ENCODE results near the gene CPNE5.

CPNE5 gene

GRCh38 chr6:36805096-36805797, 34.0 kb downstream of the CPNE5 start:
- no peaks in the 10 kb centered on the region for H3K9me3 ChIP-seq (ENCODE audit: control insufficient read depth, low read length)
- peaks cover 23% of the 10 kb centered on the region for H3K4me1 ChIP-seq (ENCODE audit: control insufficient read depth, insufficient read depth, low read length)
- 50 to 52% methylated on average over 7 of the region's 7 CpGs for WGBS, 2 experiments
- H3K27ac ChIP-seq (ENCODE audit: insufficient read depth, low read depth, low read length, poor library complexity, severe bottlenecking): no peak overlapping the region
- H3K27me3 ChIP-seq (ENCODE audit: control insufficient read depth, insufficient read depth, low read length, poor library complexity, severe bottlenecking): no peaks in the 10 kb centered on the region
- no peak overlapping the region for H3K4me3 ChIP-seq (ENCODE audit: insufficient read depth, low read depth, low read length)
- no peaks in the 10 kb centered on the region for H3K36me3 ChIP-seq (ENCODE audit: control insufficient read depth, insufficient read depth, low read length)

- no peaks in the 10 kb centered on the region for H3K9me3 ChIP-seq (ENCODE audit: control insufficient read depth, low read length)
- no peak overlapping the region for H3K27ac ChIP-seq (ENCODE audit: insufficient read depth, low read depth, low read length, poor library complexity, severe bottlenecking)
- H3K27me3 ChIP-seq (ENCODE audit: control insufficient read depth, insufficient read depth, low read length, poor library complexity, severe bottlenecking): no peaks in the 10 kb centered on the region
- no peaks in the 10 kb centered on the region for H3K36me3 ChIP-seq (ENCODE audit: control insufficient read depth, insufficient read depth, low read length)
- H3K4me1 ChIP-seq (ENCODE audit: control insufficient read depth, insufficient read depth, low read length): peaks cover 23% of the 10 kb centered on the region
- WGBS, 2 experiments: 50 to 54% methylated on average over 3 of the region's 3 CpGs
- H3K4me3 ChIP-seq (ENCODE audit: insufficient read depth, low read depth, low read length): no peak overlapping the region
Observed at GRCh38 chr6:36804563-36804962, 34.7 kb downstream of the CPNE5 start.

- H3K36me3 ChIP-seq (ENCODE audit: control insufficient read depth, insufficient read depth, low read length): no peaks in the 10 kb centered on the region
- H3K27me3 ChIP-seq (ENCODE audit: control insufficient read depth, insufficient read depth, low read length, poor library complexity, severe bottlenecking): no peaks in the 10 kb centered on the region
- no peak overlapping the region for H3K27ac ChIP-seq (ENCODE audit: insufficient read depth, low read depth, low read length, poor library complexity, severe bottlenecking)
- no peaks in the 10 kb centered on the region for H3K9me3 ChIP-seq (ENCODE audit: control insufficient read depth, low read length)
- 85 to 100% methylated on average over 1 of the region's 1 CpG for WGBS, 2 experiments
- no peak overlapping the region for H3K4me3 ChIP-seq (ENCODE audit: insufficient read depth, low read depth, low read length)
- H3K4me1 ChIP-seq (ENCODE audit: control insufficient read depth, insufficient read depth, low read length): peaks cover 21% of the 10 kb centered on the region
Observed at GRCh38 chr6:36803908-36804307, 35.3 kb downstream of the CPNE5 start.

GRCh38 chr6:36803482-36803881, 35.8 kb downstream of the CPNE5 start:
- WGBS, 2 experiments: 99 to 100% methylated on average over 5 to 6 of the region's 6 CpGs
- no peaks in the 10 kb centered on the region for H3K36me3 ChIP-seq (ENCODE audit: control insufficient read depth, insufficient read depth, low read length)
- no peak overlapping the region for H3K4me3 ChIP-seq (ENCODE audit: insufficient read depth, low read depth, low read length)
- no peaks in the 10 kb centered on the region for H3K27me3 ChIP-seq (ENCODE audit: control insufficient read depth, insufficient read depth, low read length, poor library complexity, severe bottlenecking)
- peaks cover 21% of the 10 kb centered on the region for H3K4me1 ChIP-seq (ENCODE audit: control insufficient read depth, insufficient read depth, low read length)
- H3K27ac ChIP-seq (ENCODE audit: insufficient read depth, low read depth, low read length, poor library complexity, severe bottlenecking): no peak overlapping the region
- H3K9me3 ChIP-seq (ENCODE audit: control insufficient read depth, low read length): no peaks in the 10 kb centered on the region

- no peak overlapping the region for H3K27ac ChIP-seq (ENCODE audit: insufficient read depth, low read depth, low read length, poor library complexity, severe bottlenecking)
- peaks cover 14% of the 10 kb centered on the region for H3K4me1 ChIP-seq (ENCODE audit: control insufficient read depth, insufficient read depth, low read length)
- no peaks in the 10 kb centered on the region for H3K27me3 ChIP-seq (ENCODE audit: control insufficient read depth, insufficient read depth, low read length, poor library complexity, severe bottlenecking)
- no peak overlapping the region for H3K4me3 ChIP-seq (ENCODE audit: insufficient read depth, low read depth, low read length)
- no peaks in the 10 kb centered on the region for H3K9me3 ChIP-seq (ENCODE audit: control insufficient read depth, low read length)
- WGBS, 2 experiments: 88 to 90% methylated on average over 10 of the region's 10 CpGs
- no peaks in the 10 kb centered on the region for H3K36me3 ChIP-seq (ENCODE audit: control insufficient read depth, insufficient read depth, low read length)
Observed at GRCh38 chr6:36800223-36801076, 38.8 kb downstream of the CPNE5 start.

- 89% methylated on average over 3 of the region's 3 CpGs for WGBS, 2 experiments
- peaks cover 8% of the 10 kb centered on the region for H3K4me1 ChIP-seq (ENCODE audit: control insufficient read depth, insufficient read depth, low read length)
- H3K27me3 ChIP-seq (ENCODE audit: control insufficient read depth, insufficient read depth, low read length, poor library complexity, severe bottlenecking): no peaks in the 10 kb centered on the region
- no peak overlapping the region for H3K4me3 ChIP-seq (ENCODE audit: insufficient read depth, low read depth, low read length)
- H3K27ac ChIP-seq (ENCODE audit: insufficient read depth, low read depth, low read length, poor library complexity, severe bottlenecking): no peak overlapping the region
- H3K36me3 ChIP-seq (ENCODE audit: control insufficient read depth, insufficient read depth, low read length): no peaks in the 10 kb centered on the region
- H3K9me3 ChIP-seq (ENCODE audit: control insufficient read depth, low read length): no peaks in the 10 kb centered on the region
Observed at GRCh38 chr6:36798852-36799251, 40.4 kb downstream of the CPNE5 start.

- WGBS, 2 experiments: 90 to 100% methylated on average over 1 of the region's 1 CpG
Observed at GRCh38 chr6:36797653-36798052, 41.6 kb downstream of the CPNE5 start.

GRCh38 chr6:36797055-36797454, 42.2 kb downstream of the CPNE5 start:
- Histone ChIP-seq H3K27ac (ENCODE audit: insufficient read depth, low read depth, low read length, poor library complexity, severe bottlenecking) (no peak overlapping the region), H3K4me3 (ENCODE audit: insufficient read depth, low read depth, low read length) (no peak overlapping the region), H3K9me3 (ENCODE audit: control insufficient read depth, low read length) (no peaks in the 10 kb centered on the region), H3K27me3 (ENCODE audit: control insufficient read depth, insufficient read depth, low read length, poor library complexity, severe bottlenecking) (no peaks in the 10 kb centered on the region), H3K36me3 (ENCODE audit: control insufficient read depth, insufficient read depth, low read length) (no peaks in the 10 kb centered on the region), H3K4me1 (ENCODE audit: control insufficient read depth, insufficient read depth, low read length) (peaks cover 16% of the 10 kb centered on the region)
- 93 to 95% methylated on average over 12 of the region's 12 CpGs for WGBS, 2 experiments

More at GRCh38 chr6:36797653-36798052, 41.6 kb downstream of the CPNE5 start:
- H3K27me3 ChIP-seq (ENCODE audit: control insufficient read depth, insufficient read depth, low read length, poor library complexity, severe bottlenecking): no peaks in the 10 kb centered on the region
- H3K4me1 ChIP-seq (ENCODE audit: control insufficient read depth, insufficient read depth, low read length): peaks cover 16% of the 10 kb centered on the region
- H3K4me3 ChIP-seq (ENCODE audit: insufficient read depth, low read depth, low read length): no peak overlapping the region
- no peaks in the 10 kb centered on the region for H3K36me3 ChIP-seq (ENCODE audit: control insufficient read depth, insufficient read depth, low read length)
- H3K9me3 ChIP-seq (ENCODE audit: control insufficient read depth, low read length): no peaks in the 10 kb centered on the region
- no peak overlapping the region for H3K27ac ChIP-seq (ENCODE audit: insufficient read depth, low read depth, low read length, poor library complexity, severe bottlenecking)

- H3K27ac ChIP-seq (ENCODE audit: insufficient read depth, low read depth, low read length, poor library complexity, severe bottlenecking): no peak overlapping the region
- H3K9me3 ChIP-seq (ENCODE audit: control insufficient read depth, low read length): no peaks in the 10 kb centered on the region
- no peak overlapping the region for H3K4me3 ChIP-seq (ENCODE audit: insufficient read depth, low read depth, low read length)
- H3K27me3 ChIP-seq (ENCODE audit: control insufficient read depth, insufficient read depth, low read length, poor library complexity, severe bottlenecking): no peaks in the 10 kb centered on the region
- no peaks in the 10 kb centered on the region for H3K36me3 ChIP-seq (ENCODE audit: control insufficient read depth, insufficient read depth, low read length)
- WGBS, 2 experiments: 94% methylated on average over 5 of the region's 5 CpGs
- H3K4me1 ChIP-seq (ENCODE audit: control insufficient read depth, insufficient read depth, low read length): peaks cover 16% of the 10 kb centered on the region
Observed at GRCh38 chr6:36794713-36795065, 44.6 kb downstream of the CPNE5 start.

GRCh38 chr6:36793913-36794712, 45.1 kb downstream of the CPNE5 start:
- H3K36me3 ChIP-seq (ENCODE audit: control insufficient read depth, insufficient read depth, low read length): no peaks in the 10 kb centered on the region
- H3K27me3 ChIP-seq (ENCODE audit: control insufficient read depth, insufficient read depth, low read length, poor library complexity, severe bottlenecking): no peaks in the 10 kb centered on the region
- H3K4me1 ChIP-seq (ENCODE audit: control insufficient read depth, insufficient read depth, low read length): peaks cover 20% of the 10 kb centered on the region
- no peaks in the 10 kb centered on the region for H3K9me3 ChIP-seq (ENCODE audit: control insufficient read depth, low read length)
- H3K4me3 ChIP-seq (ENCODE audit: insufficient read depth, low read depth, low read length): no peak overlapping the region
- 47% methylated on average over 19 of the region's 19 CpGs for WGBS, 2 experiments
- H3K27ac ChIP-seq (ENCODE audit: insufficient read depth, low read depth, low read length, poor library complexity, severe bottlenecking): peak overlapping the region; percentile 51

All from ectodermal cell (in vitro differentiated cells).